Fibroblast of villous mesenchyme (primary cell): Measurements from ENCODE around the gene CYP26C1. TPM values are rescaled to one million over a fixed set of nuclear protein-coding genes. Genes with fewer than 3 reads are reported as not detected.

ENCODE experiments used
- DNase-seq: peaks from one replicate; pipeline ENCODE4 v3.0.0-alpha.2; 2010; ENCODE audit warnings: low read depth
- H3K4me3 ChIP-seq: 2 replicates; pipeline ENCODE4 v1.5.1; 2011; ENCODE audit warnings: low read depth, mild to moderate bottlenecking, low read length
- total RNA-seq: library from RNA; depleted of rRNA; stranded (reverse); fragments of >200 nt; gene quantifications from 2 replicates; pipeline ENCODE4 v1.2.3, GENCODE V29; 2012
- TF ChIP-seq, protein P1 (sequence below): IDR thresholded peaks from 2 replicates; pipeline ENCODE4 v1.5.1; 2012; ENCODE audit warnings: low read depth, mild to moderate bottlenecking, low read length; ENCODE audit not compliant: insufficient read depth

The CYP26C1 gene
- total RNA-seq, 1 donor = not detected

DNA sequence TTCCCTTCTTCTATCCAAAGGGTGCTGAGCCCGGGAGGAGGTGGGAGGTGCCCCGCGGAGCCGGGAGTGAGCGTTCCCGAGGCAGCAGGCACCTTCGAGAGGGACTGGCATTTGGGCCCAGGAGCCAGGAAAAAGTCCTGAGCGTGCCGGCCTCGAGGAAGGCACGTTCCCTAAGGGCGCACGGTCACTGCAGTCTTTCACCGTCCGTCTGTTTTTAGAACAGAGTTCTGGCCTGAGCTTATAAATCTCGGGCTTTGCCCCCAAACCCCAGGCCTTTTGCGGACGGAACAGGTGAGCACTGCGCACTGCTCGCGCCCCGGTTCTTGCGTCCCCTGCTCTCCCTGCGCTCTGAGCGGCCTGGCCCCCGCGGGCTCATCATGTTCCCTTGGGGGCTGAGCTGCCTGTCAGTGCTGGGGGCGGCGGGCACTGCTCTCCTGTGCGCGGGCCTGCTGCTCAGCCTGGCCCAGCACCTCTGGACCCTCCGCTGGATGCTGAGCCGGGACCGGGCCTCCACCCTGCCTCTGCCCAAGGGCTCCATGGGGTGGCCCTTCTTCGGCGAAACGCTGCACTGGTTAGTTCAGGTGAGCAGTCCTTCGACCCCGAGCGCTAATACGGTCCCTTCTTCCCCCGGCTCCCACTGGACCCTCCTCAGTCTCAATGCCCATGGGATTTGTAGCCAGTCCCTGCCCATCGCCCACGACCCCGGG lies 442 bp downstream of the CYP26C1 start:
- no peak for DNase-seq
- no peak overlapping the region for H3K4me3 ChIP-seq

DNA sequence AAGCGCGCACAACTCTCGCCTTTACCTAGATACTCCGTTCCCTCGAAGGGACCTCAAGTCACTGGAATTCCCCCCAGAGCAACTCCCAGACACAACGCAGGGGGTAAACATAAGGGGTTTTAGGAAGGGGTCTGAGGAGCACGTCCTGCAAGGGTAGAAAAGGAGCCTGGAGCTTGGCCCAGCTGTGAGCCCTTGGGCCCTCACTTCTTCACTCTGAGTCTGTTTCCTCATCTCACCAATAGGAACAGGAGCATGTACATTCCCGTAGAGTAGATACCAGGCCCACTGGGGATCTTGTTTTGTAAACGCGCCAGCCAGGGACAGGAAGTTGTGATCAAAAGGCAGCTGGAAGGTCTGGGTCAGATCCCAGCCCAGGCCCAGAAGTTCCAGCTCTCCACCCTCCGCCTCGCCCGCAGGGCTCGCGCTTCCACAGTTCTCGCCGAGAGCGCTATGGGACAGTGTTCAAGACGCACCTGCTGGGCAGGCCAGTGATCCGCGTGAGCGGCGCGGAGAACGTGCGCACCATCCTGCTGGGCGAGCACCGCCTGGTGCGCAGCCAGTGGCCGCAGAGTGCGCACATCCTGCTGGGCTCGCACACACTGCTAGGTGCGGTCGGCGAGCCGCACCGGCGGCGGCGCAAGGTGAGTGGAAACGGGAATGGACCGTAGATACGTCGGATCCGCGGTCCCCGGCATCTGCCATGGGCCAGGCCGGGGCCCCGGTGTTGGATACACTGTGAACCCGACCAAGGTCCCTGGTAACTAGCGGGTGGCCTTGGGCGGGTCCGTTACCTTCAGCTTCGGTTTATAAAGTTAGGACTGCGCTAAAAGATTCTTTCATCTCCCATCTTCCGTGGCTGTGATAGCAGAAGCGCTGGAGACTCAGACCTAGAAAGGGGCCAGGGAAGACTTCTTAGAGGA lies 1.3 kb downstream of the CYP26C1 start:
- DNase-seq = no peak
- TF ChIP-seq, protein P1, sequence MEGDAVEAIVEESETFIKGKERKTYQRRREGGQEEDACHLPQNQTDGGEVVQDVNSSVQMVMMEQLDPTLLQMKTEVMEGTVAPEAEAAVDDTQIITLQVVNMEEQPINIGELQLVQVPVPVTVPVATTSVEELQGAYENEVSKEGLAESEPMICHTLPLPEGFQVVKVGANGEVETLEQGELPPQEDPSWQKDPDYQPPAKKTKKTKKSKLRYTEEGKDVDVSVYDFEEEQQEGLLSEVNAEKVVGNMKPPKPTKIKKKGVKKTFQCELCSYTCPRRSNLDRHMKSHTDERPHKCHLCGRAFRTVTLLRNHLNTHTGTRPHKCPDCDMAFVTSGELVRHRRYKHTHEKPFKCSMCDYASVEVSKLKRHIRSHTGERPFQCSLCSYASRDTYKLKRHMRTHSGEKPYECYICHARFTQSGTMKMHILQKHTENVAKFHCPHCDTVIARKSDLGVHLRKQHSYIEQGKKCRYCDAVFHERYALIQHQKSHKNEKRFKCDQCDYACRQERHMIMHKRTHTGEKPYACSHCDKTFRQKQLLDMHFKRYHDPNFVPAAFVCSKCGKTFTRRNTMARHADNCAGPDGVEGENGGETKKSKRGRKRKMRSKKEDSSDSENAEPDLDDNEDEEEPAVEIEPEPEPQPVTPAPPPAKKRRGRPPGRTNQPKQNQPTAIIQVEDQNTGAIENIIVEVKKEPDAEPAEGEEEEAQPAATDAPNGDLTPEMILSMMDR = no peak
- peak overlapping the region; percentile 45 for H3K4me3 ChIP-seq

More for the DNA sequence above, 442 bp downstream of the CYP26C1 start:
- TF ChIP-seq, protein P1 = no peak

DNA sequence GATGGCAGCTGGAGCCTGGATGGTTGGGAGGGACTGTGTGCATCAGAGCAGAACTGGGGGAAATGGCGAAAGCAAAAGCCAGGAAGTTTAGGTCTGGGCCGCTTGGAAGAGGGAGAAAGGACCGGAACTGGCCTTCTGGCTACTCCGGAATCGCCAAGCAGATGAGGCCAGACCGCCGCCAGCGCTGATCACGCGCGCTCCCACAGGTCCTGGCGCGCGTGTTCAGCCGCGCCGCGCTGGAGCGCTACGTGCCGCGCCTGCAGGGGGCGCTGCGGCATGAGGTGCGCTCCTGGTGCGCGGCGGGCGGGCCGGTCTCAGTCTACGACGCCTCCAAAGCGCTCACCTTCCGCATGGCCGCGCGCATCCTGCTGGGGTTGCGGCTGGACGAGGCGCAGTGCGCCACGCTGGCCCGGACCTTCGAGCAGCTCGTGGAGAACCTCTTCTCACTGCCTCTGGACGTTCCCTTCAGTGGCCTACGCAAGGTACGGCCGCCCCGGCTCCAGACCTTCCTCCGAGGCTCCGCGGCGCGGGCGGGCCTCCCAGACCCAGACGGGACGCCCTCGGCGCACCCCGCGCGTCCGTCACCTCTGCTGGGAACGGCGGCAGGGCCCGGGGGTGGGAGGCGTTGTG lies 2.0 kb downstream of the CYP26C1 start:
- DNase-seq = no peak
- TF ChIP-seq, protein P1 = peak; percentile 53
- H3K4me3 ChIP-seq = peak overlapping the region; percentile 45

DNA sequence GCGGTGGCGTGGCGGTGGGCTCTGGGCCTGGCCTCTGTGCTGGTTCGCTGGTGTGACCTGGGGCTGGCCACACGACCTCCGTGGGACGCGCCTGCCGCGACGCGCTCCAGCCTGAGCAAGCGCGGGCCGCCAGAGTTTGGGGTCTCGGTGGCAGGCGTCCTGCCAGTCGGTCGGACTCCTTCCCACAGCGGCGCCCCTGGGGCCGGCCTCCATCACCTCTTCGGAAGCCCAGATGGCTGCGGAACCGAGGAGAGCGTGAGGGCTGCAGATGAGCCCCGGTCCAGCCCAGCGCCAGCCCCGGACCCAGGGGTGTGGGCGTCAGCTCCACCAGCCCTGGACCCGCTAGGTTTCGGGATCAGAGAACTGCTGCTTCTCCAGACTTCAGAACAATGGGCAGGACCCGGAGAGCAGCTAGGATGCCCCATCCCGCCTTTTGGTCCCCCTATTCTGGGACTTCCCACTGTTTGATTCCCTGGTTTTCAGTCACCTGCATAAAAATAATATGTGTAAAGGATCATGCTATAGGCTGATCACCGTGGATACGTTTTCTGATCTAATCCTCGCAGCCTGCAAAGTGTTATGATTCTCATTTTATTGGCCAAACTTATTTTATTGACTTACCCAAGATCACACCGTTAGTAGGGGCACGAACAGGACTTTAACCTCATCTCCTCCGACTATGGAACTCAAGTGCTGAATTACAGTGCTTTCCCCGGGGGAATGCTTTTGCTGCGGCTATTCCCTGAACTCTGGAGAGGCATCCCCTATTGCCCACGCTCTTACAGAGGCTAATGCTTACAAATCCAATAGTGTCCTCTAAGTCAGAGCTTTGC lies 2.8 kb downstream of the CYP26C1 start:
- no peak overlapping the region for H3K4me3 ChIP-seq
- no peak for DNase-seq
- TF ChIP-seq, protein P1 = no peak

DNA sequence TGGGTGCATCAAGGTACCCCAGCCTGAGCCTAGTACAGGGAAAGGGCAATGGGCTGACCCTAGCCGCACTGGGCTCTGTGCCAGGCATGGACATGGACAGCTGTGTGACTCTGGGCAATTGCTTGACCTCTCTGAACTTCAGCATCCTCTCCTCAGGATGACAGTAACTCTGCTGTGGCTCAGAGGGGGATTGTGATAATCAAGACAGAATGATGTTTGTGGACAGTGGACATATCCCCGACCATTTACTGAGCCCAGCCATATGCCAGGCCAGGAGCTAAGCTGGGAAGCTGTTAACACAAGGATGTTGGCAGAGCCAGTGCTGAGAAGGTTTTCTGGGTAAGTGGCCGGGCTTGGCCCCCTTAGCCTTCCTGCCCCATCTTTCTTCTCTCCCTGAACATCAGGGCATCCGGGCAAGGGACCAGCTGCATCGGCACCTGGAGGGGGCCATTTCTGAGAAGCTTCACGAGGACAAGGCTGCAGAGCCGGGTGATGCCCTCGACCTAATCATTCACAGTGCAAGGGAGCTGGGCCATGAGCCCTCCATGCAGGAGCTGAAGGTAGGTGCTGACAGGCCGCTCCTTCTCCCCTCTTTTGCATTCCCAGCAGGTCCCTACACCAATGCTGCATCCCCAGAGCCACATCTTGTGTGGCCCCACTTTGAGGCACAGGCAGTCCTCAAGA lies 3.5 kb downstream of the CYP26C1 start:
- TF ChIP-seq, protein P1 = no peak
- DNase-seq = no peak
- no peak overlapping the region for H3K4me3 ChIP-seq
